PFSK-1 (cell line): Measurements from ENCODE around the gene OR4S1.

ENCODE experiments used
- FOXP2 ChIP-seq: optimal IDR thresholded peaks from 2 replicates; pipeline ENCODE3; 2011; ENCODE audit warnings: borderline replicate concordance, control low read depth, inconsistent platforms; ENCODE audit not compliant: insufficient read depth; ENCODE audit errors: extremely low read length, extremely low read depth
- POLR2AphosphoS5 ChIP-seq: IDR thresholded peaks from 2 replicates; pipeline ENCODE4 v1.6.1; 2012; ENCODE audit warnings: low read depth, mild to moderate bottlenecking, control low read depth, low read length, moderate library complexity
- TAF1 ChIP-seq: IDR thresholded peaks from 2 replicates; pipeline ENCODE4 v1.6.1; 2012; ENCODE audit warnings: low read length, control low read depth, borderline replicate concordance; ENCODE audit not compliant: insufficient read depth
- TF ChIP-seq, protein P1 (sequence below), 2 experiments: IDR thresholded peaks; 2 replicates each; pipeline versions ENCODE4 v1.6.1 to v1.8.0; 2011 to 2012; ENCODE audit warnings: low read depth in 2 of 2, low read length in 2 of 2, control low read depth in 1 of 2, inconsistent platforms in 1 of 2, mild to moderate bottlenecking in 1 of 2, moderate library complexity in 1 of 2; ENCODE audit not compliant: insufficient read depth in 1 of 2

- TF ChIP-seq TAF1 (no peak), POLR2AphosphoS5 (no peak), FOXP2 (no peak)
- TF ChIP-seq, protein P1, sequence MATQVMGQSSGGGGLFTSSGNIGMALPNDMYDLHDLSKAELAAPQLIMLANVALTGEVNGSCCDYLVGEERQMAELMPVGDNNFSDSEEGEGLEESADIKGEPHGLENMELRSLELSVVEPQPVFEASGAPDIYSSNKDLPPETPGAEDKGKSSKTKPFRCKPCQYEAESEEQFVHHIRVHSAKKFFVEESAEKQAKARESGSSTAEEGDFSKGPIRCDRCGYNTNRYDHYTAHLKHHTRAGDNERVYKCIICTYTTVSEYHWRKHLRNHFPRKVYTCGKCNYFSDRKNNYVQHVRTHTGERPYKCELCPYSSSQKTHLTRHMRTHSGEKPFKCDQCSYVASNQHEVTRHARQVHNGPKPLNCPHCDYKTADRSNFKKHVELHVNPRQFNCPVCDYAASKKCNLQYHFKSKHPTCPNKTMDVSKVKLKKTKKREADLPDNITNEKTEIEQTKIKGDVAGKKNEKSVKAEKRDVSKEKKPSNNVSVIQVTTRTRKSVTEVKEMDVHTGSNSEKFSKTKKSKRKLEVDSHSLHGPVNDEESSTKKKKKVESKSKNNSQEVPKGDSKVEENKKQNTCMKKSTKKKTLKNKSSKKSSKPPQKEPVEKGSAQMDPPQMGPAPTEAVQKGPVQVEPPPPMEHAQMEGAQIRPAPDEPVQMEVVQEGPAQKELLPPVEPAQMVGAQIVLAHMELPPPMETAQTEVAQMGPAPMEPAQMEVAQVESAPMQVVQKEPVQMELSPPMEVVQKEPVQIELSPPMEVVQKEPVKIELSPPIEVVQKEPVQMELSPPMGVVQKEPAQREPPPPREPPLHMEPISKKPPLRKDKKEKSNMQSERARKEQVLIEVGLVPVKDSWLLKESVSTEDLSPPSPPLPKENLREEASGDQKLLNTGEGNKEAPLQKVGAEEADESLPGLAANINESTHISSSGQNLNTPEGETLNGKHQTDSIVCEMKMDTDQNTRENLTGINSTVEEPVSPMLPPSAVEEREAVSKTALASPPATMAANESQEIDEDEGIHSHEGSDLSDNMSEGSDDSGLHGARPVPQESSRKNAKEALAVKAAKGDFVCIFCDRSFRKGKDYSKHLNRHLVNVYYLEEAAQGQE (IDR thresholded peaks at IDR 0.05; ENCODE audit: insufficient read depth in 1 of 2, low read depth in 2 of 2, low read length in 2 of 2): no peak
These were observed 42.6 kb upstream of the OR4S1 start, which contains the start of gene OR4X1 for GRCh38 chr11:48263423-48263911.
